ENCODE results near the gene EXOC2. TPM values are rescaled to one million over a fixed set of nuclear protein-coding genes. Genes with fewer than 3 reads are reported as not detected.

EXOC2 gene
- total RNA-seq, 2 donors from 2014 or later = 12.9 to 16.1 TPM

GRCh38 chr6:551405-551804 is 141.5 kb downstream of the EXOC2 start:
- TF ChIP-seq, protein P1, sequence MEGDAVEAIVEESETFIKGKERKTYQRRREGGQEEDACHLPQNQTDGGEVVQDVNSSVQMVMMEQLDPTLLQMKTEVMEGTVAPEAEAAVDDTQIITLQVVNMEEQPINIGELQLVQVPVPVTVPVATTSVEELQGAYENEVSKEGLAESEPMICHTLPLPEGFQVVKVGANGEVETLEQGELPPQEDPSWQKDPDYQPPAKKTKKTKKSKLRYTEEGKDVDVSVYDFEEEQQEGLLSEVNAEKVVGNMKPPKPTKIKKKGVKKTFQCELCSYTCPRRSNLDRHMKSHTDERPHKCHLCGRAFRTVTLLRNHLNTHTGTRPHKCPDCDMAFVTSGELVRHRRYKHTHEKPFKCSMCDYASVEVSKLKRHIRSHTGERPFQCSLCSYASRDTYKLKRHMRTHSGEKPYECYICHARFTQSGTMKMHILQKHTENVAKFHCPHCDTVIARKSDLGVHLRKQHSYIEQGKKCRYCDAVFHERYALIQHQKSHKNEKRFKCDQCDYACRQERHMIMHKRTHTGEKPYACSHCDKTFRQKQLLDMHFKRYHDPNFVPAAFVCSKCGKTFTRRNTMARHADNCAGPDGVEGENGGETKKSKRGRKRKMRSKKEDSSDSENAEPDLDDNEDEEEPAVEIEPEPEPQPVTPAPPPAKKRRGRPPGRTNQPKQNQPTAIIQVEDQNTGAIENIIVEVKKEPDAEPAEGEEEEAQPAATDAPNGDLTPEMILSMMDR (IDR thresholded peaks at IDR 0.05) = peak in 1 of 2 donors; percentile 44
- Histone ChIP-seq H3K9me3 (no peaks in the 10 kb centered on the region), H3K27me3 (no peaks in the 10 kb centered on the region), H3K4me1 (no peaks in the 10 kb centered on the region), H3K27ac (no peak overlapping the region), H3K36me3 (peaks cover 26% of the 10 kb centered on the region), H3K4me3 (no peak overlapping the region)
- no peak for DNase-seq (ENCODE audit: low spot score)

DNA sequence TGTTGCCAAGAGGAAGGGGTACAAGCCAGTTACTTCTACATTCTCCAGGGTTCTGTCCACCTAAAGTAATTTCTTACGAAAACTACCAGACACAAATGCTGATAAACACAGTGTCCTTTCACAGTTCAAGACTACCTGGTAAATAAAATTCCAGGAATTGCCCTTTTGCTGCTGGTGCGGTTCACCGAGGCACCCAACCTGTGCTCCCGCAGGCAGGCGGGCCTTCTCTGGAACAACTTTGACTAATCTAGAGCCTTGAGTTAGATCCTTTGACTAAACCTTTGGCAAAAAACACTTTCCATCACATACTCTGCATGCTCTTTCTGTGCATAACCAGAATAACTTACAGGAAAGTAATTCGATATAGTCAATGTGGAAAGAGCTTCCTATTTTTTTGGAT is 143.0 kb downstream of the EXOC2 start:
- Histone ChIP-seq H3K9me3 (no peaks in the 10 kb centered on the region), H3K27me3 (no peaks in the 10 kb centered on the region), H3K36me3 (peaks cover 13% of the 10 kb centered on the region), H3K4me3 (no peak overlapping the region), H3K27ac (no peak overlapping the region), H3K4me1 (no peaks in the 10 kb centered on the region)
- no peak for DNase-seq (ENCODE audit: low spot score)
- TF ChIP-seq, protein P1 (IDR thresholded peaks at IDR 0.05) = no peak

GRCh38 chr6:548517-548916 is 144.4 kb downstream of the EXOC2 start:
- H3K9me3 ChIP-seq = no peaks in the 10 kb centered on the region
- no peak overlapping the region for H3K27ac ChIP-seq
- H3K4me3 ChIP-seq = no peak overlapping the region
- H3K4me1 ChIP-seq = no peaks in the 10 kb centered on the region
- no peaks in the 10 kb centered on the region for H3K27me3 ChIP-seq
- H3K36me3 ChIP-seq = peaks cover 15% of the 10 kb centered on the region
- TF ChIP-seq, protein P1 (IDR thresholded peaks at IDR 0.05) = no peak
- no peak for DNase-seq (ENCODE audit: low spot score)

DNA sequence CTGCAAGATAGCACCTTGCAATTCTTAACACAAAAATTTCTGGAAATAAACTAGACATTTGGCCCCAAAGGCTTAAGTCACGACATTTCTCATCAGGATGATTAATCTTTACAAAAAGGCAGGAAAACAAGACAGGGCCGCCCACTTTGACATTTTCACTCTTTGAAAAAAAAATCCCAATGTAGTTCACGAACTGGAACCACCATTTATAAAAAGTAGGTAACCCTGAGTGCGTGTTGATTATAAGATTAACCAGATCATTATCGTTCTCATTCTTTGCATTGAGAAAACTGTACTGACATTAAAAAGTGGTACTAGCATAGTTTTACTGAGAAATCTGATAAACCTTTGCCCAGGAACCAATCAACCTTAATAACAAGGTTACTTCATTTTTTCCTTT is 144.8 kb downstream of the EXOC2 start:
- Histone ChIP-seq H3K9me3 (no peaks in the 10 kb centered on the region), H3K36me3 (peaks cover 19% of the 10 kb centered on the region), H3K27me3 (no peaks in the 10 kb centered on the region), H3K4me3 (no peak overlapping the region), H3K27ac (no peak overlapping the region), H3K4me1 (no peaks in the 10 kb centered on the region)
- DNase-seq (ENCODE audit: low spot score) = no peak
- TF ChIP-seq, protein P1 (IDR thresholded peaks at IDR 0.05) = no peak

DNA sequence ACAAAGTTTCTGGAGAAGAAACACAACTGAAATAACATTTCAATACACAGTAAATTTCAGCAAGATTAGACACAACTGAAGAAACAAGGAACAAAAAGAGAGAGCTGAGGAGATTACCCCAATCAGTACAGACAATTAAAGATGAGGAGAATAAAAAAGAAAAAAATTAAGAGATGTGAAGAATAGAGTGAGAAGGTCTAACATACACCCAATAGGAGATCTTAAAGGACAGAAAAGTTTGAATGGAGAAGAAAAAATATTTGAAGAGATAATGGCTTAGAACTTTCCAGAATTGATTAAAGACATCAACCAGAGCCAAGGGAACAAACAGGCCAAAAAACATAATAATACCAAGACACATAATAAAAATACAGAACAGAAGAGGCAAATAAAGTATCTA is 152.4 kb downstream of the EXOC2 start:
- H3K36me3 ChIP-seq = peaks cover 10% of the 10 kb centered on the region
- H3K9me3 ChIP-seq = peaks cover 0 to 12% of the 10 kb centered on the region in 2 donors

GRCh38 chr6:537114-537513 is 155.8 kb downstream of the EXOC2 start:
- Histone ChIP-seq H3K4me1 (no peaks in the 10 kb centered on the region), H3K9me3 (peaks cover 0 to 12% of the 10 kb centered on the region in 2 donors), H3K4me3 (no peak overlapping the region), H3K36me3 (peaks cover 4% of the 10 kb centered on the region), H3K27ac (no peak overlapping the region), H3K27me3 (no peaks in the 10 kb centered on the region)
- no peak for DNase-seq (ENCODE audit: low spot score)
- TF ChIP-seq, protein P1 (IDR thresholded peaks at IDR 0.05) = no peak

More for the DNA sequence above, 152.4 kb downstream of the EXOC2 start:
- TF ChIP-seq, protein P1 (IDR thresholded peaks at IDR 0.05) = no peak
- no peak overlapping the region for H3K27ac ChIP-seq
- no peak overlapping the region for H3K4me3 ChIP-seq
- no peaks in the 10 kb centered on the region for H3K27me3 ChIP-seq
- H3K4me1 ChIP-seq = no peaks in the 10 kb centered on the region
- DNase-seq (ENCODE audit: low spot score) = no peak

Measured in right atrium auricular region (tissue), 2 donors.